GM12892 (cell line): ENCODE results near the gene BUD13.

Experiments used
- POLR2A ChIP-seq: IDR thresholded peaks from 2 replicates; pipeline ENCODE4 v1.6.1; 2011; ENCODE audit warnings: low read depth, low read length, control low read depth
- TAF1 ChIP-seq: IDR thresholded peaks from 2 replicates; pipeline ENCODE4 v1.6.1; 2011; ENCODE audit warnings: low read depth, mild to moderate bottlenecking, control low read depth, low read length, borderline replicate concordance

DNA sequence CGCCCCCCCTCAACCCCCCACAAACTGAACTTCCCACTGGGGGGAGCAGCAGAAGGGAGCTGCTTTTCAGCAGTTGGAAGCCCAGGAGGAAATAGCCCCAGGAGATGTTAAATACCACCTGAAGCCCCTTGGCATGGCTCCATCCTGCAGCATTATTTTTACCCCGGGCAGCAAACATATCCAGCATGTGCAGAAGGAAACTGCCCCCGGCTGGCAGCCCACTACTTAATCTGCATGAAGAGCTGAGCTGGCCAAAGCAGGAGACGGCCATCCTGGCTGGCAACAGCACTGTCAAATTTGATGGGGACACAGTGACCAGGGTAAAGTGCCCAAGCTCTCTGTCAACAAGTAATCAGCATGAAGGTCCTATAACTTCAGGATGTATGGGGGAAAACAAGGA lies 32.0 kb downstream of the BUD13 start:
- no peak for TF ChIP-seq TAF1
- no peak for TF ChIP-seq POLR2A
